GM12892 (cell line): ENCODE measurements around the gene OTOG.

ENCODE experiments used
- POLR2A ChIP-seq: IDR thresholded peaks from 2 replicates; pipeline ENCODE4 v1.6.1; 2011; ENCODE audit warnings: low read depth, low read length, control low read depth
- POLR2AphosphoS5 ChIP-seq: IDR thresholded peaks from 2 replicates; pipeline ENCODE4 v1.6.1; 2011; ENCODE audit warnings: low read depth, low read length, control low read depth

GRCh38 chr11:17693531-17693930, 146.5 kb downstream of the OTOG start:
- TF ChIP-seq POLR2A (no peak), POLR2AphosphoS5 (no peak)
